K562 (cell line): ENCODE measurements around the gene MED13L. TPM values are rescaled to one million over a fixed set of nuclear protein-coding genes. Genes with fewer than 3 reads are reported as not detected.

Experiments used
- ATAC-seq: fragments of 200-7000 bp; cut with Tn5 transposase; 3 replicates; pipeline ENCODE4 v1.9.1; 2020; ENCODE audit warnings: moderate library complexity
- BruUV-seq: library from RNA; stranded (reverse); fragments of 400-500 nt; replicated peaks from 2 replicates; lab custom pipeline; 2021; lab: Mats Ljungman, UMichigan
- CTCF ChIA-PET: fragments of 300-600 bp; formaldehyde crosslinking; extraction: SDS; loops from one replicate; lab custom pipeline; 2021; ENCODE audit warnings: low intra/inter-chr PET ratio; lab: Yijun Ruan, JAX
- POLR2A ChIA-PET: fragments of 300-600, 350-650 bp; sonication (Branson Sonifier 250); formaldehyde crosslinking; extraction: SDS; loops from one replicate; lab custom pipeline; 2021; ENCODE audit warnings: antibody characterized with exemption, inconsistent platforms; lab: Yijun Ruan, JAX
- DNase-seq, 4 experiments: peaks; one replicate each; pipeline versions ENCODE4 v3.0.0 to v3.0.0-alpha.2; 2011 to 2018; ENCODE audit warnings: low spot score in 3 of 4, mixed read lengths in 3 of 4; ENCODE audit errors: extremely low read depth in 1 of 4
- FAIRE-seq: peaks from 2 replicates; lab custom pipeline; 2011; peaks lifted over from hg19 to GRCh38; lab: Jason Lieb, UNC
- H2AFZ ChIP-seq: 2 replicates; pipeline ENCODE4 v1.6.0; 2011; ENCODE audit warnings: low read depth, low read length, control low read depth, inconsistent platforms
- H3K27ac ChIP-seq: fragments of 200-600 bp; 3 replicates; pipeline ENCODE4 v1.8.0; 2011; ENCODE audit warnings: low read depth, mild to moderate bottlenecking, control low read depth, inconsistent platforms, low read length, moderate library complexity, mixed read lengths; ENCODE audit errors: extremely low read depth
- H3K27me3 ChIP-seq, 2 experiments: fragments of 300-600 bp in 1 of 2; 2 replicates in 1 of 2; 3 replicates in 1 of 2; pipeline versions ENCODE4 v1.6.0 to v1.8.0; 2011; ENCODE audit warnings: inconsistent platforms in 2 of 2, low read length in 2 of 2, mild to moderate bottlenecking in 1 of 2, mixed read lengths in 1 of 2, moderate library complexity in 1 of 2; ENCODE audit not compliant: control insufficient read depth in 2 of 2, insufficient read depth in 2 of 2
- H3K36me3 ChIP-seq: fragments of 300-600 bp; 3 replicates; pipeline ENCODE4 v1.8.0; 2011; ENCODE audit warnings: mild to moderate bottlenecking, low read length, inconsistent platforms; ENCODE audit not compliant: control insufficient read depth, insufficient read depth
- H3K4me1 ChIP-seq, 2 experiments: fragments of 200-600 bp in 1 of 2; replicated peaks in 1 of 2; 2 replicates in 1 of 2; 3 replicates in 1 of 2; pipeline versions ENCODE4 v1.5.1 to v1.8.0; 2011; ENCODE audit warnings: inconsistent platforms in 2 of 2, low read length in 2 of 2, mild to moderate bottlenecking in 1 of 2, mixed read lengths in 1 of 2, moderate library complexity in 1 of 2; ENCODE audit not compliant: control insufficient read depth in 2 of 2, insufficient read depth in 2 of 2
- H3K4me2 ChIP-seq: 2 replicates; pipeline ENCODE4 v1.6.1; 2011; ENCODE audit warnings: low read length, control low read depth, inconsistent platforms, mixed read lengths; ENCODE audit not compliant: insufficient read depth
- H3K4me3 ChIP-seq: fragments of 200-600 bp; sonication (generic), shearing (Covaris generic); 2 replicates; pipeline ENCODE4 v1.5.1; 2016; ENCODE audit warnings: control low read depth, inconsistent platforms
- H3K79me2 ChIP-seq: fragments of 200-600 bp; 3 replicates; pipeline ENCODE4 v1.8.0; 2011; ENCODE audit warnings: low read length, inconsistent platforms; ENCODE audit not compliant: control insufficient read depth, insufficient read depth
- H3K9ac ChIP-seq, 2 experiments: 2 replicates each; pipeline versions ENCODE4 v1.6.0 to v1.6.1; 2011; ENCODE audit warnings: low read depth in 2 of 2, low read length in 2 of 2, control low read depth in 1 of 2, inconsistent platforms in 1 of 2, mild to moderate bottlenecking in 1 of 2, mixed read lengths in 1 of 2; ENCODE audit not compliant: insufficient read depth in 1 of 2
- H3K9me1 ChIP-seq: one replicate; pipeline ENCODE4 v1.6.0; 2011; ENCODE audit warnings: inconsistent platforms, mild to moderate bottlenecking, low read length, moderate library complexity; ENCODE audit not compliant: control insufficient read depth, insufficient read depth
- H3K9me3 ChIP-seq: replicated peaks from 2 replicates; pipeline ENCODE4 v1.5.1; 2011; ENCODE audit warnings: low read depth, low read length, inconsistent platforms; ENCODE audit not compliant: control insufficient read depth, insufficient read depth
- H4K20me1 ChIP-seq: replicated peaks from 2 replicates; pipeline ENCODE4 v1.6.1; 2011; ENCODE audit warnings: low read length, inconsistent platforms, mixed read lengths; ENCODE audit not compliant: control insufficient read depth, insufficient read depth
- DPF2 ChIP-seq: fragments of 450-650 bp; IDR thresholded peaks from 2 replicates; pipeline ENCODE4 v1.6.1; 2016
- EP300 ChIP-seq: IDR thresholded peaks from 2 replicates; pipeline ENCODE4 v1.6.1; 2012; ENCODE audit warnings: low read length, improper control_type of control experiment
- JUN ChIP-seq, 2 experiments: sonication (generic) in 1 of 2; formaldehyde crosslinking in 1 of 2; IDR thresholded peaks; 2 replicates each; pipeline versions ENCODE4 v1.6.1 to v1.8.0; 2012 to 2022; ENCODE audit warnings: borderline replicate concordance in 2 of 2, mild to moderate bottlenecking in 2 of 2, improper control_type of control experiment in 1 of 2, low read depth in 1 of 2, low read length in 1 of 2, missing genetic modification reagents in 1 of 2
- JUND ChIP-seq, 2 experiments: IDR thresholded peaks; 2 replicates in 1 of 2; 3 replicates in 1 of 2; pipeline ENCODE4 v1.6.1; 2011; ENCODE audit warnings: borderline replicate concordance in 2 of 2, low read depth in 2 of 2, low read length in 2 of 2, improper control_type of control experiment in 1 of 2, missing biosample characterization in 1 of 2, missing genetic modification characterization in 1 of 2, missing genetic modification reagents in 1 of 2
- KDM1A ChIP-seq, 2 experiments: fragments of 450-650 bp; IDR thresholded peaks; 2 replicates each; pipeline ENCODE4 v1.6.1; 2016; ENCODE audit warnings: mild to moderate bottlenecking in 2 of 2
- MEIS2 ChIP-seq: fragments of 450-650 bp; IDR thresholded peaks from 2 replicates; pipeline ENCODE4 v1.6.1; 2014; ENCODE audit warnings: mild to moderate bottlenecking; ENCODE audit not compliant: partially characterized antibody
- PML ChIP-seq: IDR thresholded peaks from 2 replicates; pipeline ENCODE4 v1.6.1; 2012; ENCODE audit warnings: low read length, inconsistent platforms
- RCOR1 ChIP-seq, 2 experiments: IDR thresholded peaks; 2 replicates each; pipeline ENCODE4 v1.6.1; 2012; ENCODE audit warnings: low read depth in 2 of 2, low read length in 2 of 2, borderline replicate concordance in 1 of 2, improper control_type of control experiment in 1 of 2
- SOX6 ChIP-seq: fragments of 450-650 bp; IDR thresholded peaks from 2 replicates; pipeline ENCODE4 v1.6.1; 2014; ENCODE audit warnings: mild to moderate bottlenecking
- SP1 ChIP-seq: sonication (generic); formaldehyde crosslinking; IDR thresholded peaks from 2 replicates; pipeline ENCODE4 v1.8.1; 2022; ENCODE audit warnings: mild to moderate bottlenecking, missing genetic modification reagents
- TBL1XR1 ChIP-seq, 2 experiments: IDR thresholded peaks; 2 replicates each; pipeline ENCODE4 v1.6.1; 2012; ENCODE audit warnings: improper control_type of control experiment in 2 of 2, low read length in 2 of 2, mild to moderate bottlenecking in 1 of 2
- TCF3 ChIP-seq: sonication (generic); formaldehyde crosslinking; IDR thresholded peaks from 2 replicates; pipeline ENCODE4 v1.4.0; 2020; ENCODE audit warnings: mild to moderate bottlenecking, missing genetic modification reagents
- ZNF143 ChIP-seq: sonication (generic); formaldehyde crosslinking; IDR thresholded peaks from 2 replicates; pipeline ENCODE4 v1.9.0; 2022; ENCODE audit warnings: mild to moderate bottlenecking, missing genetic modification reagents
- ZNF584 ChIP-seq: fragments of 200-800 bp; sonication (Bioruptor generic); IDR thresholded peaks from 2 replicates; pipeline ENCODE4 v1.6.1; 2016; ENCODE audit warnings: low read depth, mild to moderate bottlenecking, missing genetic modification characterization, missing compliant biosample characterization
- ZNF644 ChIP-seq: fragments of 200-800 bp; sonication (Bioruptor generic); IDR thresholded peaks from 2 replicates; pipeline ENCODE4 v1.6.1; 2016; ENCODE audit warnings: low read depth, missing genetic modification characterization, missing compliant biosample characterization
- WGBS: fragments of 100-300 bp; shearing (Covaris generic); methylation state at CpG from one replicate; pipeline ENCODE4 v1.1.6; 2016; ENCODE audit warnings: low coverage, mixed read lengths; ENCODE audit not compliant: insufficient coverage; ENCODE audit errors: missing lambda C conversion rate; 5-methylcytosine and 5-hydroxymethylcytosine counted together
- in situ Hi-C: fragments of 300-500 bp; cut with MboI; formaldehyde crosslinking; loops from 4 replicates; pipeline ENCODE4 v1.15.0; 2018; ENCODE audit warnings: inconsistent platforms, mixed read lengths
- intact Hi-C: fragments of 100-400 bp; cut with micrococcal nuclease; formaldehyde crosslinking; loops from 2 replicates; pipeline ENCODE4 v1.14.2; 2022
- polyA plus RNA-seq, 8 experiments: library from polyadenylated mRNA; depleted of rRNA in 4 of 8; stranded (reverse) in 5 of 8; unstranded in 3 of 8; fragments of >200 nt; fragmentation: Nextera tagmentation in 2 of 8; fragmentation: Illumina TruSeq in 1 of 8; extraction: Ambion mirVana in 2 of 8; extraction: Trizol in 1 of 8; gene quantifications; 2 replicates each; pipeline versions ENCODE4 v1.2.1 to v1.2.3, GENCODE V29; 2011 to 2014; ENCODE audit warnings: inconsistent platforms in 1 of 8, missing spikeins in 1 of 8
- total RNA-seq, 7 experiments: library from RNA; depleted of rRNA in 6 of 7; stranded (reverse); fragments of >200 nt in 6 of 7; fragmentation: Illumina TruSeq in 2 of 7; extraction: Trizol in 2 of 7; gene quantifications; 2 replicates each; pipeline versions ENCODE4 v1.2.1 to v1.2.3, GENCODE V29; 2011 to 2021; ENCODE audit warnings: low replicate concordance in 1 of 7
- TF ChIP-seq, protein P1 (sequence below): sonication (generic); formaldehyde crosslinking; IDR thresholded peaks from 2 replicates; pipeline ENCODE4 v1.8.1; 2023; ENCODE audit warnings: mild to moderate bottlenecking, missing genetic modification reagents
- TF ChIP-seq, protein P2 (sequence below): fragments of 450-650 bp; IDR thresholded peaks from 2 replicates; pipeline ENCODE4 v1.6.1; 2016; ENCODE audit warnings: antibody characterized with exemption

The MED13L gene
- total and polyA plus RNA-seq, 9 of the 15 experiments (the other 6 are each of a cell fraction or from before 2014, with no cell fraction given): 13.4 to 90.3 (median 36.9) TPM

DNA sequence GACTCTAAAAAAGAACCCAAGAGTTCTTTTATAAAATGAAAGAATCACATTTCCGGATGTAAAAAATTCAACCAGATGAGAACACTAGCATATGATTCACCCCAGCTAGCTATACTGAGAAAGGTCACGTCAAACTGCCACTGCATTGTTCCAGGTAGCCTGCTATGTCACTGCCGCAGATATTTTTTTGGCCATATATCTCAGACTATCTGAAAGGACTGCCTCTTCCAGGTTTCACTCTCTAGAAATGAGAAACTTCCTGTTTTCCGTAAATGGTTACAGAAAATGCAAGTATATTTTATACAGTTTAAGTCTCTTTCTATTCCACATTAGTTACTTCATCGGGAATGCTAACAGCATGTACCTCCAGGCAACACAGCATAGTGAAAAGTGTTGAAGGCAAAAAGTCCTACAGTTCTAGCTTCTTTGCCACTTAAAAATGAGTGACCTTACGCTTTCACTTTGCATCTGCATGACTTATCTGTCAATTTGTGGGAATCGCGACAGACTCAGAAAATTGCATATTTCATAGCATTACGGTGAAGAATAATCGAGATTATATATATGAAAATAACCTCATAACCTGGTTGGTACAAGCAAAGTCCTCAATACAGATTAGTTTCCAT, 105.2 kb downstream of the MED13L start:
- peak overlapping the region; percentile 20; the same call in 1 of the 2 replicates for H2AFZ ChIP-seq
- H3K4me2 ChIP-seq: peak overlapping the region; percentile 78
- peaks cover 10% of the 10 kb centered on the region; the same call in 1 of the 2 replicates for H4K20me1 ChIP-seq
- H3K36me3 ChIP-seq: no peaks in the 10 kb centered on the region
- DNase-seq: peak in 3 of 4 experiments; percentile 18 to 79 (median 71)
- FAIRE-seq: peak; percentile 91
- peak; percentile 81 for ATAC-seq
- peak overlapping the region; percentile 20; the same call in 1 of the 2 replicates for H3K4me3 ChIP-seq
- 1% methylated on average over 10 of the region's 10 CpGs for WGBS
- no peaks in the 10 kb centered on the region for H3K27me3 ChIP-seq
- ChIA-PET CTCF (no interaction called here), POLR2A (interaction anchor here (1.1 to 1.8 kb wide), 4 partner anchors 11 to 24 kb away, joined by 3 to 7 read pairs (median 4); no protein-coding TSS in a partner anchor)
- intact Hi-C loops (no loop called here), in situ Hi-C loops (no loop called here)
- H3K9ac ChIP-seq: peak overlapping the region; percentile 8 to 57; a peak in 3 of 4 replicates
- no peaks in the 10 kb centered on the region for H3K9me1 ChIP-seq
- peaks cover 100% of the 10 kb centered on the region for H3K79me2 ChIP-seq
- no TSS peak for BruUV-seq
- H3K9me3 ChIP-seq: no peaks in the 10 kb centered on the region
- H3K27ac ChIP-seq: peak overlapping the region; percentile 83
- peaks cover 3 to 50% of the 10 kb centered on the region in 2 experiments; a peak in 4 of 5 replicates for H3K4me1 ChIP-seq
- TF ChIP-seq EP300 (peak; percentile 53; the same call in 1 of the 2 replicates), JUND (IDR thresholded peaks at IDR 0.05; ENCODE audit: borderline replicate concordance, low read depth, low read length) (peak; percentile 29; the same call in 1 of the 2 replicates), JUND (tag; IDR thresholded peaks at IDR 0.05; ENCODE audit: borderline replicate concordance, low read depth, low read length) (no peak; the same call in 2 of the 3 replicates), ZNF584 (CRISPR knock-in tag) (no peak), ZNF644 (tag) (no peak), PML (no peak), RCOR1 (IDR thresholded peaks at IDR 0.05; ENCODE audit: borderline replicate concordance in 1 of 2, low read depth in 2 of 2, low read length in 2 of 2) (0 out of 4 replicates have a peak, but pooled peaks of 1 of the 2 experiments have one; percentile 20), TCF3 (0 out of 2 replicates have a peak, but pooled peaks have one; percentile 11), DPF2 (peak; percentile 45; the same call in 1 of the 2 replicates), TBL1XR1 (IDR thresholded peaks at IDR 0.05; ENCODE audit: low read length in 2 of 2) (0 out of 4 replicates have a peak, but pooled peaks of 1 of the 2 experiments have one; percentile 29), SP1 (no peak), SOX6 (peak; percentile 74), MEIS2 (peak; percentile 81), ZNF143 (no peak), KDM1A (IDR thresholded peaks at IDR 0.05) (0 out of 4 replicates have a peak, but pooled peaks have one; percentile 23 to 35), JUN (IDR thresholded peaks at IDR 0.05; ENCODE audit: borderline replicate concordance, low read depth, low read length) (peak; percentile 19; the same call in 1 of the 2 replicates), JUN (CRISPR knock-in tag; IDR thresholded peaks at IDR 0.05; ENCODE audit: borderline replicate concordance) (no peak)
- TF ChIP-seq, protein P1, sequence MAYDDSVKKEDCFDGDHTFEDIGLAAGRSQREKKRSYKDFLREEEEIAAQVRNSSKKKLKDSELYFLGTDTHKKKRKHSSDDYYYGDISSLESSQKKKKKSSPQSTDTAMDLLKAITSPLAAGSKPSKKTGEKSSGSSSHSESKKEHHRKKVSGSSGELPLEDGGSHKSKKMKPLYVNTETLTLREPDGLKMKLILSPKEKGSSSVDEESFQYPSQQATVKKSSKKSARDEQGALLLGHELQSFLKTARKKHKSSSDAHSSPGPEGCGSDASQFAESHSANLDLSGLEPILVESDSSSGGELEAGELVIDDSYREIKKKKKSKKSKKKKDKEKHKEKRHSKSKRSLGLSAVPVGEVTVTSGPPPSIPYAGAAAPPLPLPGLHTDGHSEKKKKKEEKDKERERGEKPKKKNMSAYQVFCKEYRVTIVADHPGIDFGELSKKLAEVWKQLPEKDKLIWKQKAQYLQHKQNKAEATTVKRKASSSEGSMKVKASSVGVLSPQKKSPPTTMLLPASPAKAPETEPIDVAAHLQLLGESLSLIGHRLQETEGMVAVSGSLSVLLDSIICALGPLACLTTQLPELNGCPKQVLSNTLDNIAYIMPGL (CRISPR knock-in tag): no peak
- TF ChIP-seq, protein P2, sequence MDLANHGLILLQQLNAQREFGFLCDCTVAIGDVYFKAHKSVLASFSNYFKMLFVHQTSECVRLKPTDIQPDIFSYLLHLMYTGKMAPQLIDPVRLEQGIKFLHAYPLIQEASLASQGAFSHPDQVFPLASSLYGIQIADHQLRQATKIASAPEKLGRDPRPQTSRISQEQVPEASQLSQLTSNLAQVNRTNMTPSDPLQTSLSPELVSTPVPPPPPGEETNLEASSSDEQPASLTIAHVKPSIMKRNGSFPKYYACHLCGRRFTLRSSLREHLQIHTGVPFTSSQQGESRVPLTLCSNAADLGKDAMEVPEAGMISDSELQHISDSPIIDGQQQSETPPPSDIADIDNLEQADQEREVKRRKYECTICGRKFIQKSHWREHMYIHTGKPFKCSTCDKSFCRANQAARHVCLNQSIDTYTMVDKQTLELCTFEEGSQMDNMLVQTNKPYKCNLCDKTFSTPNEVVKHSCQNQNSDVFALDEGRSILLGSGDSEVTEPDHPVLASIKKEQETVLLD: no peak
